Measurements from ENCODE around the gene TMEM11. TPM values are rescaled to one million over a fixed set of nuclear protein-coding genes. Genes with fewer than 3 reads are reported as not detected.

Gene TMEM11
- total and polyA plus RNA-seq, 2 experiments from 2014 or later, result 29.4 to 66.5 TPM

- in situ Hi-C loops (cut with MboI), result no loop called here
These were observed 39.9 kb upstream of the TMEM11 start for GRCh38 chr17:21253646-21254441.

GRCh38 chr17:21252796-21253645, 39.1 kb upstream of the TMEM11 start, which contains the start of gene NATD1:
Gene NATD1 (minus strand): TSS chr17:21253410. CDS start chr17:21253264, 146 bp downstream.
- Histone ChIP-seq H3K9me2 (ENCODE audit: insufficient read depth) (no peaks in the 10 kb centered on the region), H3K9me3 (ENCODE audit: low read depth) (no peaks in the 10 kb centered on the region), H3K4me3 (peak within 1 kb of the TSS; percentile 84), H3K4me2 (ENCODE audit: unreplicated experiment) (peak within 1 kb of the TSS; percentile 99), H3K9ac (peak within 1 kb of the TSS; percentile 78), H4K20me1 (ENCODE audit: insufficient read depth) (no peaks in the 10 kb centered on the region), H3K79me2 (ENCODE audit: insufficient read depth) (0 out of 2 replicates have a peak, but pooled peaks cover 5% of the 10 kb centered on the region), H3K27me3 (replicated peaks; ENCODE audit: insufficient read depth) (no peaks in the 10 kb centered on the region), H2AFZ (peak within 1 kb of the TSS; percentile 99), H3K27ac (no peak within 1 kb of the TSS), H3F3A (ENCODE audit: insufficient read depth) (no peaks in the 10 kb centered on the region), H3K4me1 (ENCODE audit: insufficient read depth) (no peaks in the 10 kb centered on the region), H3K36me3 (ENCODE audit: low read depth) (no peaks in the 10 kb centered on the region)
- TF ChIP-seq EZH2 (IDR thresholded peaks at IDR 0.05; ENCODE audit: insufficient read depth, poor library complexity, severe bottlenecking) (no peak), EZH2phosphoT487 (IDR thresholded peaks at IDR 0.05; ENCODE audit: insufficient read depth, low read depth) (no peak)
- peak; percentile 93 for DNase-seq
- in situ Hi-C loops (cut with MboI), result no loop called here
- WGBS, 2 experiments (ENCODE audit: low coverage in 1 of 2, low lambda C conversion rate in 2 of 2, missing lambda C conversion rate in 2 of 2), result 1% methylated on average over 34 to 84 of the region's 117 CpGs

More at GRCh38 chr17:21253646-21254441, 39.9 kb upstream of the TMEM11 start:
- DNase-seq, result no peak
- WGBS, 2 experiments (ENCODE audit: low coverage in 1 of 2, low lambda C conversion rate in 2 of 2, missing lambda C conversion rate in 2 of 2), result 24 to 26% methylated on average over 15 of the region's 15 CpGs
- H3K79me2 ChIP-seq (ENCODE audit: insufficient read depth), result 0 out of 2 replicates have a peak, but pooled peaks cover 5% of the 10 kb centered on the region
- no peaks in the 10 kb centered on the region for H3F3A ChIP-seq (ENCODE audit: insufficient read depth)
- no peaks in the 10 kb centered on the region for H3K36me3 ChIP-seq (ENCODE audit: low read depth)
- peak overlapping the region; percentile 84 for H3K4me3 ChIP-seq
- H3K27me3 ChIP-seq (replicated peaks; ENCODE audit: insufficient read depth), result no peaks in the 10 kb centered on the region
- peak overlapping the region; percentile 99 for H2AFZ ChIP-seq
- H3K9ac ChIP-seq, result peak overlapping the region; percentile 78
- no peak overlapping the region for H3K27ac ChIP-seq
- no peaks in the 10 kb centered on the region for H3K9me3 ChIP-seq (ENCODE audit: low read depth)
- TF ChIP-seq EZH2phosphoT487 (IDR thresholded peaks at IDR 0.05; ENCODE audit: insufficient read depth, low read depth), result no peak
- TF ChIP-seq EZH2 (IDR thresholded peaks at IDR 0.05; ENCODE audit: insufficient read depth, poor library complexity, severe bottlenecking), result no peak
- H3K4me2 ChIP-seq (ENCODE audit: unreplicated experiment), result peak overlapping the region; percentile 99
- H4K20me1 ChIP-seq (ENCODE audit: insufficient read depth), result no peaks in the 10 kb centered on the region
- H3K9me2 ChIP-seq (ENCODE audit: insufficient read depth), result no peaks in the 10 kb centered on the region
- no peaks in the 10 kb centered on the region for H3K4me1 ChIP-seq (ENCODE audit: insufficient read depth)

- Histone ChIP-seq H3K4me3 (peak overlapping the region; percentile 84), H3K9me3 (ENCODE audit: low read depth) (no peaks in the 10 kb centered on the region), H3K27ac (no peak overlapping the region), H2AFZ (peak overlapping the region; percentile 35), H3K4me2 (ENCODE audit: unreplicated experiment) (peak overlapping the region; percentile 58), H3F3A (ENCODE audit: insufficient read depth) (no peaks in the 10 kb centered on the region), H3K9me2 (ENCODE audit: insufficient read depth) (no peaks in the 10 kb centered on the region), H3K4me1 (ENCODE audit: insufficient read depth) (no peaks in the 10 kb centered on the region), H3K27me3 (replicated peaks; ENCODE audit: insufficient read depth) (no peaks in the 10 kb centered on the region), H3K79me2 (ENCODE audit: insufficient read depth) (0 out of 2 replicates have a peak, but pooled peaks cover 5% of the 10 kb centered on the region), H3K36me3 (ENCODE audit: low read depth) (no peaks in the 10 kb centered on the region), H3K9ac (peak overlapping the region; percentile 68), H4K20me1 (ENCODE audit: insufficient read depth) (no peaks in the 10 kb centered on the region)
- in situ Hi-C loops (cut with MboI), result no loop called here
- peak; percentile 41 for DNase-seq
- TF ChIP-seq EZH2phosphoT487 (IDR thresholded peaks at IDR 0.05; ENCODE audit: insufficient read depth, low read depth), result no peak
- no peak for TF ChIP-seq EZH2 (IDR thresholded peaks at IDR 0.05; ENCODE audit: insufficient read depth, poor library complexity, severe bottlenecking)
- WGBS, 2 experiments (ENCODE audit: low coverage in 1 of 2, low lambda C conversion rate in 2 of 2, missing lambda C conversion rate in 2 of 2), result 2 to 8% methylated on average over 7 to 12 of the region's 12 CpGs
These were observed 38.4 kb upstream of the TMEM11 start for GRCh38 chr17:21252289-21252795.

All from GM23248 (cell line).